ENCODE measurements around the gene CLDN12. TPM values are rescaled to one million over a fixed set of nuclear protein-coding genes. Genes with fewer than 3 reads are reported as not detected.

CLDN12 gene
- total RNA-seq, 1 experiment from 2014 or later: 57.7 TPM

GRCh38 chr7:90424720-90425119 is 21.5 kb downstream of the CLDN12 start:
- intact Hi-C loops (cut with micrococcal nuclease; ENCODE audit: unreplicated experiment): loop anchor here (5.0 kb wide), 1 partner anchor 162 kb away; no protein-coding TSS in a partner anchor
- Histone ChIP-seq H3K9me3 (ENCODE audit: insufficient read depth, low read depth) (no peaks in the 10 kb centered on the region), H3K4me2 (no peak overlapping the region), H3K27ac (no peak overlapping the region), H3K4me3 (no peak overlapping the region), H3F3A (ENCODE audit: insufficient read depth, low read depth) (no peaks in the 10 kb centered on the region), H4K20me1 (ENCODE audit: insufficient read depth) (no peaks in the 10 kb centered on the region), H3K9me2 (ENCODE audit: insufficient read depth) (no peaks in the 10 kb centered on the region), H2AFZ (no peak overlapping the region), H3K36me3 (ENCODE audit: low read depth) (no peaks in the 10 kb centered on the region), H3K27me3 (ENCODE audit: insufficient read depth, low read depth) (no peaks in the 10 kb centered on the region), H3K79me2 (ENCODE audit: low read depth) (no peaks in the 10 kb centered on the region), H3K4me1 (replicated peaks; ENCODE audit: insufficient read depth) (0 out of 2 replicates have a peak, but pooled peaks cover 8% of the 10 kb centered on the region)
- no peak for TF ChIP-seq CTCF (conservative IDR thresholded peaks at IDR 0.05)
- no peak for TF ChIP-seq EZH2 (IDR thresholded peaks at IDR 0.05; ENCODE audit: low read depth)
- BruUV-seq (replicated peaks): no TSS peak
- no peak for DNase-seq
- ChIA-PET CTCF (no interaction called here), POLR2A (ENCODE audit: unreplicated experiment) (no interaction called here)

GRCh38 chr7:90425376-90425775 is 22.1 kb downstream of the CLDN12 start:
- Histone ChIP-seq H3K27me3 (ENCODE audit: insufficient read depth, low read depth) (no peaks in the 10 kb centered on the region), H3K36me3 (ENCODE audit: low read depth) (no peaks in the 10 kb centered on the region), H3K27ac (no peak overlapping the region), H2AFZ (no peak overlapping the region), H3K4me2 (no peak overlapping the region), H3K4me1 (replicated peaks; ENCODE audit: insufficient read depth) (0 out of 2 replicates have a peak, but pooled peaks cover 8% of the 10 kb centered on the region), H3K9me2 (ENCODE audit: insufficient read depth) (no peaks in the 10 kb centered on the region), H3F3A (ENCODE audit: insufficient read depth, low read depth) (no peaks in the 10 kb centered on the region), H3K4me3 (no peak overlapping the region), H4K20me1 (ENCODE audit: insufficient read depth) (no peaks in the 10 kb centered on the region), H3K79me2 (ENCODE audit: low read depth) (no peaks in the 10 kb centered on the region), H3K9me3 (ENCODE audit: insufficient read depth, low read depth) (no peaks in the 10 kb centered on the region)
- DNase-seq: peak in 1 of 2 experiments; percentile 36
- ChIA-PET POLR2A (ENCODE audit: unreplicated experiment) (no interaction called here), CTCF (no interaction called here)
- no TSS peak for BruUV-seq (replicated peaks)
- intact Hi-C loops (cut with micrococcal nuclease; ENCODE audit: unreplicated experiment): loop anchor here (5.0 kb wide), 1 partner anchor 163 kb away; no protein-coding TSS in a partner anchor
- TF ChIP-seq EZH2 (IDR thresholded peaks at IDR 0.05; ENCODE audit: low read depth) (no peak), CTCF (conservative IDR thresholded peaks at IDR 0.05) (no peak)

GRCh38 chr7:90430614-90431460 is 27.6 kb downstream of the CLDN12 start:
- Histone ChIP-seq H3K79me2 (ENCODE audit: low read depth) (no peaks in the 10 kb centered on the region), H3K4me1 (replicated peaks; ENCODE audit: insufficient read depth) (0 out of 2 replicates have a peak, but pooled peaks cover under 1% of the 10 kb centered on the region), H3K27me3 (ENCODE audit: insufficient read depth, low read depth) (no peaks in the 10 kb centered on the region), H3K9me2 (ENCODE audit: insufficient read depth) (no peaks in the 10 kb centered on the region), H3K4me2 (no peak overlapping the region), H4K20me1 (ENCODE audit: insufficient read depth) (no peaks in the 10 kb centered on the region), H3K36me3 (ENCODE audit: low read depth) (no peaks in the 10 kb centered on the region), H2AFZ (peak overlapping the region; percentile 5; the same call in 1 of the 2 replicates), H3F3A (ENCODE audit: insufficient read depth, low read depth) (no peaks in the 10 kb centered on the region), H3K4me3 (no peak overlapping the region), H3K27ac (no peak overlapping the region), H3K9me3 (ENCODE audit: insufficient read depth, low read depth) (peaks cover 4% of the 10 kb centered on the region; the same call in 1 of the 2 replicates)
- TF ChIP-seq CTCF (conservative IDR thresholded peaks at IDR 0.05): no peak
- no peak for TF ChIP-seq EZH2 (IDR thresholded peaks at IDR 0.05; ENCODE audit: low read depth)
- ChIA-PET CTCF (no interaction called here), POLR2A (ENCODE audit: unreplicated experiment) (no interaction called here)
- intact Hi-C loops (cut with micrococcal nuclease; ENCODE audit: unreplicated experiment): no loop called here
- DNase-seq: no peak
- BruUV-seq (replicated peaks): no TSS peak
